H1 (cell line): ENCODE measurements around the gene PTCRA. TPM values are rescaled to one million over a fixed set of nuclear protein-coding genes. Genes with fewer than 3 reads are reported as not detected.

ENCODE experiments used
- CTCF ChIA-PET: fragments of 300-600 bp; sonication (Branson Sonifier 250); formaldehyde crosslinking; loops from one replicate; lab custom pipeline; 2021; ENCODE audit not compliant: partially characterized antibody; lab: Charles Lee
- POLR2A ChIA-PET: fragments of 300-600 bp; sonication (Branson Sonifier 250); formaldehyde crosslinking; loops from one replicate; lab custom pipeline; 2021; ENCODE audit warnings: inconsistent platforms; ENCODE audit not compliant: partially characterized antibody; lab: Charles Lee
- DNase-seq, 2 experiments: peaks; one replicate each; pipeline versions ENCODE4 v3.0.0 to v3.0.0-alpha.2; 2010 to 2022; ENCODE audit warnings: low spot score in 2 of 2, low read depth in 1 of 2, mixed read lengths in 1 of 2
- FAIRE-seq: peaks from 2 replicates; lab custom pipeline; 2011; peaks lifted over from hg19 to GRCh38; lab: Jason Lieb, UNC
- H2AFZ ChIP-seq: 2 replicates; pipeline ENCODE4 v1.8.1; 2012; ENCODE audit warnings: low read length, inconsistent platforms
- H2AK5ac ChIP-seq: 2 replicates; pipeline ENCODE4 v1.6.1; 2013; ENCODE audit warnings: low read depth, low read length
- H2BK120ac ChIP-seq: replicated peaks from 2 replicates; pipeline ENCODE3; 2013; ENCODE audit warnings: low read depth, low read length, inconsistent platforms
- H2BK12ac ChIP-seq: 2 replicates; pipeline ENCODE4 v1.6.1; 2013; ENCODE audit warnings: low read depth, low read length
- H2BK15ac ChIP-seq: 2 replicates; pipeline ENCODE4 v1.6.1; 2013; ENCODE audit warnings: low read length
- H2BK20ac ChIP-seq: 2 replicates; pipeline ENCODE4 v1.6.1; 2013; ENCODE audit warnings: low read length
- H2BK5ac ChIP-seq: 2 replicates; pipeline ENCODE4 v1.6.1; 2013; ENCODE audit warnings: low read depth, low read length
- H3K14ac ChIP-seq: 2 replicates; pipeline ENCODE4 v1.6.1; 2013; ENCODE audit warnings: inconsistent platforms; ENCODE audit not compliant: insufficient read length
- H3K18ac ChIP-seq: 2 replicates; pipeline ENCODE4 v1.6.1; 2013; ENCODE audit warnings: low read length; ENCODE audit errors: extremely low read depth
- H3K23ac ChIP-seq: 2 replicates; pipeline ENCODE4 v1.6.1; 2013; ENCODE audit warnings: inconsistent platforms; ENCODE audit not compliant: insufficient read length
- H3K23me2 ChIP-seq: 2 replicates; pipeline ENCODE4 v1.6.1; 2013; ENCODE audit warnings: low read depth, low read length
- H3K27ac ChIP-seq: 2 replicates; pipeline ENCODE4 v1.6.1; 2011; ENCODE audit warnings: low read depth, low read length, inconsistent platforms
- H3K27me3 ChIP-seq, 4 experiments: replicated peaks in 1 of 4; 1 replicate in 1 of 4; 2 replicates in 3 of 4; pipeline versions ENCODE4 v1.6.1 to v1.8.1; 2011 to 2013; ENCODE audit warnings: low read length in 3 of 4, mild to moderate bottlenecking in 3 of 4, inconsistent platforms in 2 of 4, mixed read lengths in 2 of 4, moderate library complexity in 1 of 4; ENCODE audit not compliant: control insufficient read depth in 3 of 4, insufficient read depth in 3 of 4; ENCODE audit errors: extremely low read depth in 1 of 4
- H3K36me3 ChIP-seq, 4 experiments: 2 replicates each; pipeline versions ENCODE4 v1.6.1 to v1.8.1; 2011 to 2013; ENCODE audit warnings: mild to moderate bottlenecking in 4 of 4, low read length in 3 of 4, moderate library complexity in 2 of 4, control low read depth in 1 of 4, inconsistent platforms in 1 of 4; ENCODE audit not compliant: insufficient read depth in 4 of 4, control insufficient read depth in 2 of 4
- H3K4ac ChIP-seq: replicated peaks from 2 replicates; pipeline ENCODE3; 2013; ENCODE audit warnings: low read length, low read depth, mixed read lengths, inconsistent platforms; ENCODE audit not compliant: insufficient read length
- H3K4me1 ChIP-seq, 4 experiments: replicated peaks in 1 of 4; 1 replicate in 1 of 4; 2 replicates in 3 of 4; pipeline versions ENCODE4 v1.6.1 to v1.8.1; 2011 to 2013; ENCODE audit warnings: low read length in 3 of 4, inconsistent platforms in 2 of 4, mixed read lengths in 1 of 4; ENCODE audit not compliant: insufficient read depth in 4 of 4, control insufficient read depth in 3 of 4
- H3K4me2 ChIP-seq, 2 experiments: 2 replicates each; pipeline versions ENCODE4 v1.6.1 to v1.8.1; 2011 to 2013; ENCODE audit warnings: low read depth in 2 of 2, low read length in 2 of 2, control low read depth in 1 of 2, inconsistent platforms in 1 of 2, mild to moderate bottlenecking in 1 of 2; ENCODE audit not compliant: insufficient read depth in 1 of 2
- H3K4me3 ChIP-seq, 4 experiments: fragments of 200-600, 300-600 bp in 1 of 4; sonication (generic), shearing (Covaris generic), sonication (Bioruptor Twin) in 1 of 4; 2 replicates each; pipeline versions ENCODE4 v1.5.1 to v1.8.1; 2011 to 2016; ENCODE audit warnings: low read length in 4 of 4, low read depth in 3 of 4, control low read depth in 2 of 4, inconsistent platforms in 2 of 4, mild to moderate bottlenecking in 2 of 4, mixed read lengths in 1 of 4, moderate library complexity in 1 of 4; ENCODE audit not compliant: insufficient read depth in 2 of 4; ENCODE audit errors: extremely low read depth in 1 of 4
- H3K56ac ChIP-seq: replicated peaks from 2 replicates; pipeline ENCODE3; 2013; ENCODE audit warnings: low read depth, mild to moderate bottlenecking, mixed read lengths, low read length, inconsistent platforms; ENCODE audit not compliant: insufficient read length
- H3K79me1 ChIP-seq: 2 replicates; pipeline ENCODE4 v1.6.1; 2013; ENCODE audit warnings: low read depth, low read length, control low read depth
- H3K79me2 ChIP-seq, 2 experiments: 2 replicates each; pipeline versions ENCODE4 v1.6.1 to v1.8.1; 2012 to 2013; ENCODE audit warnings: low read length in 2 of 2, mild to moderate bottlenecking in 2 of 2, inconsistent platforms in 1 of 2; ENCODE audit not compliant: insufficient read depth in 2 of 2, control insufficient read depth in 1 of 2
- H3K9ac ChIP-seq, 4 experiments: replicated peaks in 1 of 4; 1 replicate in 1 of 4; 2 replicates in 3 of 4; pipeline versions ENCODE4 v1.6.1 to v1.8.1; 2011 to 2013; ENCODE audit warnings: low read depth in 3 of 4, low read length in 3 of 4, control low read depth in 2 of 4, mild to moderate bottlenecking in 2 of 4, moderate library complexity in 2 of 4, inconsistent platforms in 1 of 4; ENCODE audit errors: extremely low read depth in 1 of 4
- H3K9me3 ChIP-seq, 2 experiments: 2 replicates each; pipeline versions ENCODE4 v1.6.1 to v1.8.1; 2012 to 2013; ENCODE audit warnings: mild to moderate bottlenecking in 2 of 2, moderate library complexity in 2 of 2, control low read depth in 1 of 2, inconsistent platforms in 1 of 2, low read depth in 1 of 2, low read length in 1 of 2, mixed read lengths in 1 of 2; ENCODE audit not compliant: insufficient read depth in 2 of 2
- H4K20me1 ChIP-seq, 2 experiments: replicated peaks in 1 of 2; 2 replicates each; pipeline versions ENCODE3 to v1.8.1; 2011 to 2013; ENCODE audit warnings: inconsistent platforms in 2 of 2, low read length in 2 of 2, mild to moderate bottlenecking in 1 of 2; ENCODE audit not compliant: insufficient read depth in 2 of 2, control insufficient read depth in 1 of 2
- H4K5ac ChIP-seq: 2 replicates; pipeline ENCODE4 v1.6.1; 2013; ENCODE audit warnings: low read length, low read depth, mixed read lengths, inconsistent platforms; ENCODE audit not compliant: insufficient read length
- H4K8ac ChIP-seq: 2 replicates; pipeline ENCODE4 v1.8.0; 2013; ENCODE audit warnings: mild to moderate bottlenecking, moderate library complexity, low read length, inconsistent platforms; ENCODE audit not compliant: insufficient read depth; ENCODE audit errors: extremely low read depth
- H4K91ac ChIP-seq: replicated peaks from 2 replicates; pipeline ENCODE3; 2013; ENCODE audit warnings: low read length, mixed read lengths, inconsistent platforms; ENCODE audit not compliant: insufficient read length
- ASH2L ChIP-seq: fragments of 200-600, 300-600 bp; sonication (generic); IDR thresholded peaks from one replicate; pipeline ENCODE4 v1.7.1; 2017; ENCODE audit warnings: low read length
- BACH1 ChIP-seq: IDR thresholded peaks from 2 replicates; pipeline ENCODE4 v1.6.1; 2012; ENCODE audit warnings: low read length, improper control_type of control experiment
- CHD2 ChIP-seq: IDR thresholded peaks from 2 replicates; pipeline ENCODE4 v1.6.1; 2012; ENCODE audit warnings: low read length, improper control_type of control experiment
- CTBP2 ChIP-seq: IDR thresholded peaks from 2 replicates; pipeline ENCODE4 v1.7.0; 2011; ENCODE audit warnings: borderline replicate concordance, mild to moderate bottlenecking, moderate library complexity, mixed read lengths, low read length; ENCODE audit not compliant: insufficient read depth, insufficient read length
- EZH2 ChIP-seq: fragments of 200-600 bp; sonication (generic); IDR thresholded peaks from 2 replicates; pipeline ENCODE4 v1.7.1; 2012; ENCODE audit warnings: low read depth, mild to moderate bottlenecking, moderate library complexity, low read length, inconsistent platforms; ENCODE audit not compliant: severe bottlenecking
- GABPA ChIP-seq: IDR thresholded peaks from 2 replicates; pipeline ENCODE4 v1.6.1; 2011; ENCODE audit warnings: mild to moderate bottlenecking, low read length, moderate library complexity, borderline replicate concordance; ENCODE audit not compliant: insufficient read depth
- JUND ChIP-seq: IDR thresholded peaks from 2 replicates; pipeline ENCODE4 v1.6.1; 2011; ENCODE audit warnings: mild to moderate bottlenecking, improper control_type of control experiment, low read length
- KDM4A ChIP-seq: IDR thresholded peaks from one replicate; pipeline ENCODE4 v1.7.1; 2012; ENCODE audit warnings: low read depth, mild to moderate bottlenecking, moderate library complexity, low read length, inconsistent platforms; ENCODE audit not compliant: severe bottlenecking
- MAFK ChIP-seq: IDR thresholded peaks from 2 replicates; pipeline ENCODE4 v1.6.1; 2012; ENCODE audit warnings: low read depth, mild to moderate bottlenecking, improper control_type of control experiment, low read length
- NRF1 ChIP-seq: IDR thresholded peaks from 2 replicates; pipeline ENCODE4 v1.6.1; 2011; ENCODE audit warnings: mild to moderate bottlenecking, low read depth, low read length, improper control_type of control experiment
- RAD21 ChIP-seq, 2 experiments: IDR thresholded peaks in 1 of 2; conservative IDR thresholded peaks in 1 of 2; 2 replicates each; pipeline ENCODE4 v1.6.1; 2011; ENCODE audit warnings: low read depth in 2 of 2, low read length in 2 of 2, improper control_type of control experiment in 1 of 2, inconsistent platforms in 1 of 2, mild to moderate bottlenecking in 1 of 2, moderate library complexity in 1 of 2
- RBBP5 ChIP-seq: IDR thresholded peaks from 2 replicates; pipeline ENCODE4 v1.7.1; 2012; ENCODE audit warnings: low read depth, mild to moderate bottlenecking, inconsistent platforms, low read length, moderate library complexity, borderline replicate concordance
- WGBS, 2 experiments: shearing (Covaris generic) in 1 of 2; methylation state at CpG; one replicate each; pipeline versions ENCODE4 v1.1.6 to v1.1.7; 2013 to 2015; ENCODE audit warnings: low lambda C conversion rate in 2 of 2, mixed read lengths in 2 of 2, inconsistent platforms in 1 of 2, low coverage in 1 of 2, missing lambda C conversion rate in 1 of 2; ENCODE audit not compliant: insufficient replicate concordance in 2 of 2, insufficient coverage in 1 of 2, insufficient read length in 1 of 2; ENCODE audit errors: extremely low coverage in 1 of 2, missing lambda C conversion rate in 1 of 2; 5-methylcytosine and 5-hydroxymethylcytosine counted together
- polyA plus RNA-seq, 7 experiments: library from polyadenylated mRNA; depleted of rRNA in 3 of 7; stranded (reverse) in 5 of 7; unstranded in 2 of 7; fragments of >200 nt in 5 of 7; fragments of 200-250 nt in 2 of 7; gene quantifications; 1 replicate in 5 of 7; 2 replicates in 1 of 7; 4 replicates in 1 of 7; pipeline versions ENCODE4 v1.2.1 to v1.2.3, GENCODE V29; 2011 to 2013; ENCODE audit warnings: missing spikeins in 2 of 7, mixed read lengths in 2 of 7
- total RNA-seq: library from RNA; stranded (reverse); fragmentation: NEBNext Ultra II Directional; extraction: Animal tissue kit (Norgen Biotek cat#: 25700); gene quantifications from 2 replicates; pipeline ENCODE4 v1.2.1, GENCODE V29; 2021
- TF ChIP-seq, protein P1 (sequence below): IDR thresholded peaks from 2 replicates; pipeline ENCODE4 v1.6.1; 2012; ENCODE audit warnings: inconsistent platforms

PTCRA gene
- total and polyA plus RNA-seq, 2 of the 8 experiments (the other 6 are each of a cell fraction or from before 2014, with no cell fraction given), result not detected

DNA sequence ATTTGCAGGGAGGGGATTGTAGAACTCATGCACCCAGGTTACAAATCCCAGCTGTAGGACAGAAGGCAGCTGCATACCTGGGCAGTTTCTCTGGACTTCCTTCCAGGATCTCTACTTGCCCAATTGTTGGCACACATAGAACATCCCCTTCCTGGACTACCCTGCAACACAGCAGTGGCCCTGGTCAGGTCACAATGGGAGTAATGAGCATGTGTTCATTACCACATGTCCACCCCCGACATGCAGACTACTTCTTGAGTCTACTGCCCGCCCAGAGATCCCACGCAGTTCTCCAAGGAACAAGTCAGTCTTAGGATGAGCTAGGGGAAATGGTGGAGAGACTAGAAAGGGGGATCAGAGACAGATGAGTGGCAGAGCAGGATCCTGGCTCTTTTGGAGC, 58.1 kb downstream of the PTCRA start:
- Histone ChIP-seq H2BK12ac (no peak overlapping the region), H3K4ac (no peak overlapping the region), H2AFZ (no peak overlapping the region), H3K9ac (no peak overlapping the region), H4K91ac (no peak overlapping the region), H3K9me3 (no peaks in the 10 kb centered on the region), H3K79me1 (no peaks in the 10 kb centered on the region; the same call in none of the 2 replicates), H3K4me2 (no peak overlapping the region), H3K23me2 (peaks cover 4% of the 10 kb centered on the region; the same call in 1 of the 2 replicates), H3K36me3 (no peaks in the 10 kb centered on the region; a peak in 1 of 8 replicates), H3K27me3 (no peaks in the 10 kb centered on the region), H3K27ac (no peak overlapping the region), H2BK15ac (no peak overlapping the region), H4K20me1 (peaks cover 0 to 1% of the 10 kb centered on the region in 2 experiments), H3K4me1 (peaks cover 0 to 4% (median 2%) of the 10 kb centered on the region in 4 experiments; a peak in 1 of 7 replicates), H3K18ac (no peak overlapping the region), H4K5ac (no peak overlapping the region), H2BK120ac (no peak overlapping the region), H3K14ac (no peak overlapping the region), H4K8ac (no peak overlapping the region), H2BK5ac (no peak overlapping the region), H3K4me3 (no peak overlapping the region), H3K79me2 (peaks cover 0 to 3% of the 10 kb centered on the region in 2 experiments; a peak in 1 of 4 replicates), H3K23ac (no peak overlapping the region), H2BK20ac (no peak overlapping the region), H2AK5ac (no peak overlapping the region), H3K56ac (no peak overlapping the region)
- 94% methylated on average over 3 of the region's 3 CpGs; no CpG with 5 or more reads in 1 of the 2 experiments for WGBS, 2 experiments
- CTCF ChIA-PET, result interaction anchor here (0.7 to 2.9 kb wide), 10 partner anchors 9 to 441 kb away, joined by 3 to 9 read pairs (median 3); partner anchors contain the start of gene PPP2R5D
- POLR2A ChIA-PET, result interaction anchor here (0.8 to 5.9 kb wide), 6 partner anchors 9 to 70 kb away, joined by 3 to 29 read pairs (median 3); partner anchors contain the start of genes CNPY3, GNMT and PPP2R5D
- DNase-seq (no peak), FAIRE-seq (no peak)
- TF ChIP-seq CTBP2 (no peak), MAFK (no peak), GABPA (no peak), BACH1 (no peak), EZH2 (no peak), ASH2L (no peak), NRF1 (no peak), RAD21 (IDR thresholded peaks at IDR 0.05 in 1 of 2, conservative IDR thresholded peaks at IDR 0.05 in 1 of 2; ENCODE audit: low read depth in 2 of 2, low read length in 2 of 2) (no peak), JUND (no peak), KDM4A (no peak), RBBP5 (no peak), CHD2 (no peak)
- TF ChIP-seq, protein P1, sequence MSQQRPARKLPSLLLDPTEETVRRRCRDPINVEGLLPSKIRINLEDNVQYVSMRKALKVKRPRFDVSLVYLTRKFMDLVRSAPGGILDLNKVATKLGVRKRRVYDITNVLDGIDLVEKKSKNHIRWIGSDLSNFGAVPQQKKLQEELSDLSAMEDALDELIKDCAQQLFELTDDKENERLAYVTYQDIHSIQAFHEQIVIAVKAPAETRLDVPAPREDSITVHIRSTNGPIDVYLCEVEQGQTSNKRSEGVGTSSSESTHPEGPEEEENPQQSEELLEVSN, result no peak
